Trophoblast cell (in vitro differentiated cells and primary cell): ENCODE results near the gene JAM3.
A peak's percentile ranks its signal among the peaks of the same experiment; 100 is the strongest.

Experiments
- DNase-seq, 2 donors: peaks; one replicate each; pipeline ENCODE4 v3.0.0-alpha.2; 2016
- H2AFZ ChIP-seq: 2 replicates; pipeline ENCODE4 v1.6.1; 2013; ENCODE audit warnings: low read length, moderate library complexity, mild to moderate bottlenecking; ENCODE audit not compliant: insufficient read depth, poor library complexity
- H2AK5ac ChIP-seq: 2 replicates; pipeline ENCODE4 v1.6.1; 2013; ENCODE audit warnings: mild to moderate bottlenecking, low read length
- H2BK120ac ChIP-seq: 2 replicates; pipeline ENCODE4 v1.6.1; 2013; ENCODE audit warnings: low read length, mild to moderate bottlenecking, moderate library complexity; ENCODE audit not compliant: insufficient read depth, poor library complexity
- H2BK12ac ChIP-seq: 2 replicates; pipeline ENCODE4 v1.6.1; 2013; ENCODE audit warnings: mild to moderate bottlenecking, low read length, moderate library complexity
- H2BK5ac ChIP-seq: 2 replicates; pipeline ENCODE4 v1.6.1; 2013; ENCODE audit warnings: low read length, low read depth, moderate library complexity, mild to moderate bottlenecking; ENCODE audit not compliant: poor library complexity
- H3K14ac ChIP-seq: 2 replicates; pipeline ENCODE4 v1.6.1; 2013; ENCODE audit warnings: mild to moderate bottlenecking, low read length
- H3K18ac ChIP-seq: 2 replicates; pipeline ENCODE4 v1.6.1; 2013; ENCODE audit warnings: mild to moderate bottlenecking, low read length
- H3K23ac ChIP-seq: 2 replicates; pipeline ENCODE4 v1.6.1; 2013; ENCODE audit warnings: low read length
- H3K27ac ChIP-seq: 2 replicates; pipeline ENCODE4 v1.5.1; 2013; ENCODE audit warnings: low read depth, mild to moderate bottlenecking, inconsistent platforms, low read length, moderate library complexity
- H3K27me3 ChIP-seq: 2 replicates; pipeline ENCODE4 v1.6.1; 2013; ENCODE audit warnings: inconsistent platforms, mild to moderate bottlenecking, low read length, moderate library complexity; ENCODE audit not compliant: insufficient read depth
- H3K36me3 ChIP-seq, 2 experiments: 1 replicate in 1 of 2; 2 replicates in 1 of 2; pipeline ENCODE4 v1.6.1; 2013; ENCODE audit warnings: low read length in 2 of 2, mild to moderate bottlenecking in 2 of 2, moderate library complexity in 1 of 2; ENCODE audit not compliant: insufficient read depth in 2 of 2, control insufficient read depth in 1 of 2
- H3K4ac ChIP-seq: 2 replicates; pipeline ENCODE4 v1.6.1; 2013; ENCODE audit warnings: low read depth, mild to moderate bottlenecking, low read length, moderate library complexity
- H3K4me1 ChIP-seq, 2 experiments: 1 replicate in 1 of 2; 2 replicates in 1 of 2; pipeline ENCODE4 v1.6.1; 2013; ENCODE audit warnings: low read length in 2 of 2, mild to moderate bottlenecking in 2 of 2, moderate library complexity in 1 of 2; ENCODE audit not compliant: insufficient read depth in 2 of 2, control insufficient read depth in 1 of 2
- H3K4me2 ChIP-seq: 2 replicates; pipeline ENCODE4 v1.6.1; 2013; ENCODE audit warnings: inconsistent platforms, mild to moderate bottlenecking, low read length, moderate library complexity
- H3K4me3 ChIP-seq: 2 replicates; pipeline ENCODE4 v1.5.1; 2013; ENCODE audit warnings: mild to moderate bottlenecking, low read depth, low read length, inconsistent platforms
- H3K79me1 ChIP-seq: one replicate; pipeline ENCODE4 v1.6.1; 2013; ENCODE audit warnings: low read length
- H3K79me2 ChIP-seq: 2 replicates; pipeline ENCODE4 v1.6.1; 2013; ENCODE audit warnings: low read length, mild to moderate bottlenecking; ENCODE audit not compliant: control insufficient read depth, insufficient read depth, poor library complexity
- H3K9ac ChIP-seq: 2 replicates; pipeline ENCODE4 v1.6.1; 2013; ENCODE audit warnings: mild to moderate bottlenecking, low read length
- H3K9me3 ChIP-seq: 2 replicates; pipeline ENCODE4 v1.6.1; 2013; ENCODE audit warnings: low read depth, mild to moderate bottlenecking, control low read depth, inconsistent platforms, low read length; ENCODE audit not compliant: insufficient read depth
- H4K12ac ChIP-seq: 2 replicates; pipeline ENCODE4 v1.6.1; 2013; ENCODE audit warnings: low read depth, mild to moderate bottlenecking, low read length, moderate library complexity
- H4K8ac ChIP-seq: 2 replicates; pipeline ENCODE4 v1.6.1; 2013; ENCODE audit warnings: low read depth, mild to moderate bottlenecking, low read length, moderate library complexity
- H4K91ac ChIP-seq: one replicate; pipeline ENCODE4 v1.6.1; 2013; ENCODE audit warnings: low read depth, mild to moderate bottlenecking, low read length, moderate library complexity
- WGBS: extraction: QIAGEN DNeasy Blood & Tissue Kit; methylation state at CpG from one replicate; pipeline ENCODE4 v1.1.7; 2013; ENCODE audit warnings: missing lambda C conversion rate; ENCODE audit not compliant: insufficient read length, insufficient coverage; ENCODE audit errors: extremely low coverage; 5-methylcytosine and 5-hydroxymethylcytosine counted together

JAM3 gene

DNA sequence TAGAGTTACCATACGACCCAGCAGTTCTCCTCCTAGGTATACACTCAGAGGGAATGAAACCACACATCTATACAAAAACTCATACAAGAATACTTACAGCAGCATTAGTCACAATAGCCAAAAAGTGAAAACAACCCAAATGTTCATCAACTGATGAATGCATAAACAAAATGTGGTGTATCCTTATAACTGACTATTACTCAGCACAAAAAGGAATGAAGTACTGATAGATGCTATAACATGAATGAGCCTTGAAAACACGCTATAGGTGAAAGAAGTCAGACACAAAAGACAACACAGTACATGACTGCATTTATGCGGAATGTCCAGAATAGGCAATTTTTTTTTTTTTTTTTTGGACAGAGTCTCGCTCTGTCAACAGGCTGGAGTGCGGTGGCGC is 131.8 kb downstream of the JAM3 start:
- Histone ChIP-seq H3K79me1 (no peaks in the 10 kb centered on the region), H3K27ac (no peak overlapping the region), H3K4me3 (no peak overlapping the region), H3K79me2 (no peaks in the 10 kb centered on the region), H2BK12ac (no peak overlapping the region), H2BK5ac (no peak overlapping the region), H3K14ac (no peak overlapping the region), H3K4ac (no peak overlapping the region), H2BK120ac (no peak overlapping the region), H3K27me3 (no peaks in the 10 kb centered on the region), H3K23ac (no peak overlapping the region), H4K91ac (no peak overlapping the region), H3K4me1 (no peaks in the 10 kb centered on the region), H3K18ac (no peak overlapping the region), H2AK5ac (no peak overlapping the region), H4K8ac (no peak overlapping the region), H3K36me3 (peaks cover 16 to 28% of the 10 kb centered on the region in 2 experiments), H3K9me3 (no peaks in the 10 kb centered on the region), H3K4me2 (no peak overlapping the region), H3K9ac (no peak overlapping the region), H4K12ac (no peak overlapping the region), H2AFZ (no peak overlapping the region)
- no CpG with 5 or more reads among the region's 6 CpGs for WGBS
- DNase-seq: peak; percentile 16 to 80
